Keratinocyte (primary cell): Measurements from ENCODE around the gene ARHGAP4. TPM values are rescaled to one million over a fixed set of nuclear protein-coding genes. Genes with fewer than 3 reads are reported as not detected.

ENCODE experiments used
- DNase-seq: peaks from one replicate; pipeline ENCODE4 v3.0.0-alpha.2; 2011; ENCODE audit warnings: low read depth, missing footprints, low spot score
- FAIRE-seq: peaks from 2 replicates; lab custom pipeline; 2011; peaks lifted over from hg19 to GRCh38; lab: Jason Lieb, UNC
- H2AFZ ChIP-seq: 2 replicates; pipeline ENCODE4 v1.6.0; 2012; ENCODE audit warnings: low read length, control low read depth, inconsistent platforms; ENCODE audit not compliant: control insufficient read depth
- H3K27ac ChIP-seq: 2 replicates; pipeline ENCODE4 v1.5.1; 2011; ENCODE audit warnings: low read length; ENCODE audit not compliant: control insufficient read depth, insufficient read depth
- H3K27me3 ChIP-seq: 3 replicates; pipeline ENCODE4 v1.6.0; 2011; ENCODE audit warnings: low read length; ENCODE audit not compliant: control insufficient read depth, insufficient read depth; ENCODE audit errors: extremely low read depth
- H3K36me3 ChIP-seq, 2 experiments: 2 replicates in 1 of 2; 3 replicates in 1 of 2; pipeline ENCODE4 v1.5.1; 2011; ENCODE audit warnings: low read length in 2 of 2, mild to moderate bottlenecking in 1 of 2; ENCODE audit not compliant: control insufficient read depth in 2 of 2, insufficient read depth in 2 of 2; ENCODE audit errors: extremely low read depth in 1 of 2
- H3K4me1 ChIP-seq: 3 replicates; pipeline ENCODE4 v1.5.1; 2011; ENCODE audit warnings: low read length; ENCODE audit not compliant: control insufficient read depth, insufficient read depth; ENCODE audit errors: extremely low read depth
- H3K4me2 ChIP-seq: 3 replicates; pipeline ENCODE4 v1.6.0; 2011; ENCODE audit warnings: low read depth, low read length; ENCODE audit not compliant: control insufficient read depth, insufficient read depth; ENCODE audit errors: extremely low read depth
- H3K4me3 ChIP-seq, 3 experiments: fragments of 200-600 bp in 1 of 3; sonication (generic) in 1 of 3; 2 replicates in 2 of 3; 3 replicates in 1 of 3; pipeline ENCODE4 v1.5.1; 2011 to 2016; ENCODE audit warnings: low read length in 3 of 3, mild to moderate bottlenecking in 3 of 3, control low read depth in 2 of 3, inconsistent platforms in 1 of 3, low read depth in 1 of 3, mixed read lengths in 1 of 3, mixed run types in 1 of 3, moderate library complexity in 1 of 3; ENCODE audit not compliant: control insufficient read depth in 2 of 3, insufficient read depth in 2 of 3; ENCODE audit errors: extremely low read depth in 1 of 3
- H3K79me2 ChIP-seq: 2 replicates; pipeline ENCODE4 v1.6.0; 2012; ENCODE audit warnings: low read length; ENCODE audit not compliant: control insufficient read depth, insufficient read depth
- H3K9ac ChIP-seq: 3 replicates; pipeline ENCODE4 v1.6.0; 2011; ENCODE audit warnings: low read length; ENCODE audit not compliant: control insufficient read depth, insufficient read depth; ENCODE audit errors: extremely low read depth
- H3K9me1 ChIP-seq: 3 replicates; pipeline ENCODE4 v1.6.0; 2011; ENCODE audit warnings: low read length; ENCODE audit not compliant: control insufficient read depth, insufficient read depth; ENCODE audit errors: extremely low read depth
- H3K9me3 ChIP-seq: 2 replicates; pipeline ENCODE4 v1.5.1; 2012; ENCODE audit warnings: low read depth, low read length; ENCODE audit not compliant: control insufficient read depth
- H4K20me1 ChIP-seq: 3 replicates; pipeline ENCODE4 v1.6.0; 2011; ENCODE audit warnings: low read length; ENCODE audit not compliant: control insufficient read depth, insufficient read depth; ENCODE audit errors: extremely low read depth
- CTCF ChIP-seq, 3 experiments: IDR thresholded peaks in 1 of 3; conservative IDR thresholded peaks in 1 of 3; optimal IDR thresholded peaks in 1 of 3; 2 replicates in 2 of 3; 3 replicates in 1 of 3; pipeline versions ENCODE3 to v1.5.1; 2011; ENCODE audit warnings: low read length in 3 of 3, mild to moderate bottlenecking in 3 of 3, moderate library complexity in 2 of 3, control low read depth in 1 of 3, inconsistent platforms in 1 of 3; ENCODE audit not compliant: insufficient read depth in 2 of 3; ENCODE audit errors: extremely low read depth in 1 of 3
- EZH2 ChIP-seq: IDR thresholded peaks from one replicate; pipeline ENCODE4 v1.6.1; 2012; ENCODE audit warnings: inconsistent platforms, mild to moderate bottlenecking, low read length, moderate library complexity
- dilution Hi-C: fragments of 300-500 bp; cut with MboI; formaldehyde crosslinking; loops from one replicate; pipeline ENCODE4 v1.7.0; 2020; ENCODE audit warnings: low sequenced_read_pairs; ENCODE audit not compliant: extremely low pct_ligation_motif_present
- polyA plus RNA-seq, 5 experiments: library from polyadenylated mRNA; depleted of rRNA in 3 of 5; stranded (reverse) in 3 of 5; stranded (forward) in 1 of 5; unstranded in 1 of 5; fragments of >200 nt; gene quantifications; 1 replicate in 1 of 5; 2 replicates in 3 of 5; 3 replicates in 1 of 5; pipeline versions ENCODE4 v1.2.1 to v1.2.3, GENCODE V29; 2011 to 2012; ENCODE audit warnings: missing spikeins in 2 of 5, low read depth in 1 of 5, low replicate concordance in 1 of 5

The ARHGAP4 gene
- polyA plus RNA-seq, 1 donor (not counting 4 experiments of a cell fraction or from before 2014, with no cell fraction given) = 0.35 TPM

- dilution Hi-C loops = no loop called here
Measured at GRCh38 chrX:153875391-153876111, 50.5 kb downstream of the ARHGAP4 start.

GRCh38 chrX:153874366-153875125, 51.5 kb downstream of the ARHGAP4 start:
- no peak overlapping the region for H3K4me2 ChIP-seq
- H3K9me1 ChIP-seq = no peaks in the 10 kb centered on the region
- no peak overlapping the region for H3K9ac ChIP-seq
- H3K27me3 ChIP-seq = peaks cover 13% of the 10 kb centered on the region
- TF ChIP-seq CTCF (optimal IDR thresholded peaks at IDR 0.05 in 1 of 3, IDR thresholded peaks at IDR 0.05 in 1 of 3, conservative IDR thresholded peaks at IDR 0.05 in 1 of 3; ENCODE audit: extremely low read depth in 1 of 3, insufficient read depth in 2 of 3, low read length in 3 of 3) = no peak
- no peak for TF ChIP-seq EZH2
- no peaks in the 10 kb centered on the region for H3K9me3 ChIP-seq
- peaks cover 3% of the 10 kb centered on the region for H4K20me1 ChIP-seq
- no peak overlapping the region for H3K27ac ChIP-seq
- dilution Hi-C loops = no loop called here
- no peak overlapping the region for H2AFZ ChIP-seq
- H3K36me3 ChIP-seq = peaks cover 0 to 6% of the 10 kb centered on the region in 2 experiments
- FAIRE-seq (no peak), DNase-seq (no peak)
- no peak overlapping the region for H3K4me3 ChIP-seq
- H3K4me1 ChIP-seq = no peaks in the 10 kb centered on the region
- H3K79me2 ChIP-seq = no peaks in the 10 kb centered on the region

More at GRCh38 chrX:153875391-153876111, 50.5 kb downstream of the ARHGAP4 start:
- TF ChIP-seq CTCF (optimal IDR thresholded peaks at IDR 0.05 in 1 of 3, IDR thresholded peaks at IDR 0.05 in 1 of 3, conservative IDR thresholded peaks at IDR 0.05 in 1 of 3; ENCODE audit: extremely low read depth in 1 of 3, insufficient read depth in 2 of 3, low read length in 3 of 3) (no peak), EZH2 (no peak)
- H3K4me1 ChIP-seq = no peaks in the 10 kb centered on the region
- no peak overlapping the region for H3K4me2 ChIP-seq
- DNase-seq (no peak), FAIRE-seq (no peak)
- no peaks in the 10 kb centered on the region for H3K9me3 ChIP-seq
- peaks cover 3% of the 10 kb centered on the region for H4K20me1 ChIP-seq
- no peak overlapping the region for H3K9ac ChIP-seq
- peaks cover 23% of the 10 kb centered on the region for H3K27me3 ChIP-seq
- no peak overlapping the region for H3K27ac ChIP-seq
- H3K9me1 ChIP-seq = no peaks in the 10 kb centered on the region
- H2AFZ ChIP-seq = no peak overlapping the region
- H3K36me3 ChIP-seq = peaks cover 0 to 6% of the 10 kb centered on the region in 2 experiments
- H3K4me3 ChIP-seq = no peak overlapping the region
- H3K79me2 ChIP-seq = no peaks in the 10 kb centered on the region
